HG02642 (cell line): ENCODE data around the gene R3HDM4.

ENCODE experiments used
- ATAC-seq: cut with Tn5 transposase; IDR thresholded peaks from one replicate; pipeline ENCODE4 v1.9.1; 2021; ENCODE audit warnings: mild to moderate bottlenecking; ENCODE audit not compliant: unreplicated experiment, poor library complexity

R3HDM4 gene

GRCh38 chr19:932648-933552 lies 19.9 kb upstream of the R3HDM4 start:
- no peak for ATAC-seq

- ATAC-seq = no peak
Measured at GRCh38 chr19:931860-932647, 19.0 kb upstream of the R3HDM4 start.

GRCh38 chr19:929891-930258 lies 16.9 kb upstream of the R3HDM4 start:
- no peak for ATAC-seq

- ATAC-seq = no peak
Measured at GRCh38 chr19:929203-929890, 16.3 kb upstream of the R3HDM4 start.

GRCh38 chr19:928471-929202 lies 15.6 kb upstream of the R3HDM4 start:
- no peak for ATAC-seq

- no peak for ATAC-seq
Measured at GRCh38 chr19:927780-928401, 14.9 kb upstream of the R3HDM4 start.

GRCh38 chr19:927351-927779 lies 14.3 kb upstream of the R3HDM4 start:
- ATAC-seq = no peak

GRCh38 chr19:926589-927350 lies 13.8 kb upstream of the R3HDM4 start:
- no peak for ATAC-seq

- no peak for ATAC-seq
Measured at GRCh38 chr19:926323-926588, 13.2 kb upstream of the R3HDM4 start.

- peak; percentile 65 for ATAC-seq
Measured at GRCh38 chr19:925526-926322, 12.7 kb upstream of the R3HDM4 start, which contains the start of gene ARID3A. Gene ARID3A (plus strand): TSS chr19:926035. CDS start chr19:929529, 3,494 bp downstream.

GRCh38 chr19:925087-925525 lies 12.1 kb upstream of the R3HDM4 start:
- ATAC-seq = peak; percentile 27

GRCh38 chr19:924553-925086 lies 11.6 kb upstream of the R3HDM4 start:
- ATAC-seq = peak; percentile 1

- ATAC-seq = peak; percentile 29
Measured at GRCh38 chr19:920051-920864, 7.2 kb upstream of the R3HDM4 start.

- ATAC-seq = peak; percentile 14
Measured at GRCh38 chr19:919199-920050, 6.4 kb upstream of the R3HDM4 start.

- ATAC-seq = no peak
Measured at GRCh38 chr19:918481-919198, 5.6 kb upstream of the R3HDM4 start.

- ATAC-seq = no peak
Measured at GRCh38 chr19:918152-918437, 5.1 kb upstream of the R3HDM4 start.
